GM23248 (cell line): ENCODE data around the gene CACNA1E.

Experiments used
- EZH2 ChIP-seq: fragments of 200-600 bp; sonication (generic); IDR thresholded peaks from 2 replicates; pipeline ENCODE4 v1.6.1; 2018; ENCODE audit warnings: antibody characterized with exemption, mild to moderate bottlenecking; ENCODE audit not compliant: insufficient read depth, poor library complexity, severe bottlenecking
- EZH2phosphoT487 ChIP-seq: fragments of 200-600 bp; sonication (generic); IDR thresholded peaks from 2 replicates; pipeline ENCODE4 v1.6.1; 2018; ENCODE audit warnings: antibody characterized with exemption, moderate library complexity, mild to moderate bottlenecking, low read depth; ENCODE audit not compliant: insufficient read depth

- TF ChIP-seq EZH2, result no peak
- TF ChIP-seq EZH2phosphoT487, result no peak
These were observed 296.0 kb downstream of the CACNA1E start for GRCh38 chr1:181779343-181779742.
